HG03060 (cell line): Measurements from ENCODE around the gene TP53BP1.
"Not testable (repeated sequence)": the region's sequence is repeated elsewhere in the genome, so short reads cannot be mapped to it uniquely, and the experiment has no call there.

Experiments used
- ATAC-seq: cut with Tn5 transposase; IDR thresholded peaks from one replicate; pipeline ENCODE4 v1.9.1; 2021; ENCODE audit warnings: low read depth, moderate number of reproducible peaks; ENCODE audit not compliant: unreplicated experiment

TP53BP1 gene

DNA sequence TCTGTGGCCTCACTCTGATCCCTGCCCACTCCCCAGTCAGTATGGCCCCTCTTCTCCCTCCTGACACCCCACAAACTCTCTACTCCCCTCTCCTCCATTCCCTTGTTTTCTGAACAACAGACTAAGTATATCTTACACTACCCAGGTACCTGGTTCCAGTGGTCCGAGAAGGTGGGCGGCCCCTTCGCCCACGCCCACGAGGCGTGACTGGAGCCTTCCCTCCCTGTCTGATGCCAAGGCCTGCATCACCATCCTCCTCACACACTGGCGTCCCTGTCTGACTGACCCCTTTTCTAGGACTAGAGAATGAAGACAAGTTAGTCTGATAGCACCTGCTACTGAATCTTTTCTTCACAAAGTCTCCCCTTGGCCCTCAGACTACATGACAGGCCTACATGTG, 72.1 kb downstream of the TP53BP1 start:
- ATAC-seq = no peak

- ATAC-seq = no peak
Observed at GRCh38 chr15:43420435-43420834, 72.5 kb downstream of the TP53BP1 start.

DNA sequence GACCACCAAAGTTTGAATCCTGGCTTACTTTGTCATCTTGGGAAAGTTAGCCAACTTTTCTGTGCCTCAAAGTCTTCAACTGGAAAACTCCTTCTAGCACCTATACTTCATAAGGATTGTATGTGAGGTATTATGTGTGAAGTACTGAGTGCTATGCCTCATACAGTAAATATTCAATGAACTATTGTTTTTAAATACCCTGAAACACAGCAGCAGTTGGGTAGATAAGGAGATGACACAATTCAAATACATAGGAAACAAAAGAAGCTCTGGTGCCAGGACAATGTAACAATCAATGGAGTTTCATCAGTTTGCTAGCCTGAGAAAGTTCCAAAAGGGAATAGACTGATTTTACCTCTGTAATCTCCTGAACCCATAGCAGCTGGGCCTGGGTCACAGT, 78.8 kb downstream of the TP53BP1 start:
- no peak for ATAC-seq

- ATAC-seq = no peak
Observed at GRCh38 chr15:43412096-43412495, 80.9 kb downstream of the TP53BP1 start.

GRCh38 chr15:43410572-43411214, 82.3 kb downstream of the TP53BP1 start:
- ATAC-seq = no peak

DNA sequence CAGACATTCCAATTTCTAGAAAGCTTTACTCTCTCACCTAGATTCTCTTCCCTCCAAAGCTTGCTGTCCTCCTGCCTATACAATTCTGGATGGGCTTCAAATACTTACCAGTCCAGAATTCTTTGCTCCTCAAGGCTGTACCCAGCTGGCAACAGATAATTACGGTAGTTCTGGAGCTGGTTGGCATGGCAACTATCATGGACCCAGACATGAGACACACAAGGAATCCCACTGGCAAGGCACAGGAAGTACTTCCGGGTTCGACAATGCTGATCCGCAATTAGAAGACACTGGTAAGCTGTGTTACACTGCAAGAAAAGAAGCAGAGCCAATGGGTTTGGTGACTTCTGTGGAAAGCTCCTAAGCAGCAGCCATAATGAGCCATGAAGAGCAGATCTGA, 84.2 kb downstream of the TP53BP1 start:
- ATAC-seq = no peak

- no peak for ATAC-seq
Observed at GRCh38 chr15:43406808-43407207, 86.1 kb downstream of the TP53BP1 start.

- ATAC-seq = no peak
Observed at GRCh38 chr15:43406189-43406588, 86.8 kb downstream of the TP53BP1 start.

DNA sequence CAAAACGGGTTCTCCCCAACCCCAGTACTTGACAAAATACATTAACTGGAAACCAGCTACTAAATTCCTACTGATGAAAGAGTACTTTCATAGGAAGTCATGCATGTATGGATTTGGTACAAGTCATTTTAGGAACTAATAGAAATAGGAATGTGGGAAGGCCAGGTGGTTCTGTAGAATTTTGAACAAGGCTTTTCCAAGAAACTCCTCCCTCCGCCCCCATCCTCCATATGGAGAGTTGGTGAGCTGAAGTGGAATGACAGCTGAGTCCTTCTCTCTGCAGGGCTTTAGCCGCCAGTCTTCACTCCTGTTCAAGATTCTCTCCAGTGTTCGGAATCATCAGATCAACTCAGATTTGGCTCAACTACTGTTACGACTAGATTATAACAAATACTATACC, 88.8 kb downstream of the TP53BP1 start:
- no peak for ATAC-seq

GRCh38 chr15:43403616-43404015, 89.3 kb downstream of the TP53BP1 start:
- ATAC-seq = no peak

DNA sequence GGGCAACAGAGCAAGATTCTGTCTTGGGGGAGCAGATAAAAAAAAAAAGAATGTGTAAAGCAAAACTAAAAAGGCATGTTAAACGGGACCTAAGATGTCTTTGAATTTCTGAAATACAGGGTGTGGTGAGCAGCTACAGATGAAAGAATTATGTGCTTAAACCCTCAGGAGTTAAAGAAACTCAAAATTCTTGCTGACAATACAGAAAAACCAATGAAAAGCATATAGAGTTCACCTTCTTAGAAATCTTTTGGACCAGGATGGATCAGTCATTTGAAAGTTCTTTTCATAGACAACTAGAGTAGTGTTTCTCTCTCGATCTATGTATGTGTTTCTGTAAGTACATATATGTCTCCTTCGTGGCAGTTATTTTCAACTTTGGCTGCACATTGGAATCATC, 90.7 kb downstream of the TP53BP1 start:
- no peak for ATAC-seq

- ATAC-seq = not testable (repeated sequence)
Observed at GRCh38 chr15:43393592-43393991, 99.4 kb downstream of the TP53BP1 start.

GRCh38 chr15:43390723-43391122, 102.2 kb downstream of the TP53BP1 start:
- no peak for ATAC-seq

DNA sequence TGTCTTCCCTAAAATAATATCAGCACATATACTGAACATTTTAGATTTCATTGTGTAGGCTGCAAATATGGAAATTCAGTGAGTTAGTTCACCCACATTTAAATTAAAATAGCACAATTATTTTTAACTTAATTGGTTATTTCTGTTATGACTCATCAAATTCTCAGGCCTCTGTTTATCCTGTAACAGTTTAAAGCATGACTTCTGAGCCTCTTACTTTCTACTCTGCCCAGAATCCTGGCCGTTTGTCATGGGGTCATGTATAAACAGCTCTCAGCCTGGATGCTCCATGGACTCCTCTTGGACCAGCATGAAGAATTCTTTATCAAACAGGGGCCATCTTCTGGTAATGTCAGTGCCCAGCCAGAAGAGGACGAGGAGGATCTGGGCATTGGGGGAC, 109.9 kb downstream of the TP53BP1 start:
- no peak for ATAC-seq

DNA sequence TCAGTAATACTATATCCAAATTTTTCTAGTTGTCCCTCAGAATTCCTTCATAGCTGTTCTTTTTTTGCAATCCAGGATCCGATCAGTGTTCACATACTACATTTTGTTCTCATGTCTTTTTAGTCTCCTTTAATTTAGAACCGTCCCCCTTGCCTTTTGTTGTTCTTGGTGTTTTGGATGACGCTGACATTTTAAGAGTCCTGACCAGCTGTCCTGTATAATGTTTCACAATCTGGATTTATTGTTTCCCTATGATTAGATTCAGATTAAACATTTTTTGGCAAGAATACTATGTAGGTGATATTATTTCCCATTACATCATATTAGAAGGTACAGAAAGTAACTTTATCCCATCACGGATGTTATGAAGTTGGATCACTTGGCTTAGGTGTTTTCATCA, 110.6 kb downstream of the TP53BP1 start:
- ATAC-seq = no peak

- ATAC-seq = no peak
Observed at GRCh38 chr15:43378601-43379000, 114.4 kb downstream of the TP53BP1 start.

DNA sequence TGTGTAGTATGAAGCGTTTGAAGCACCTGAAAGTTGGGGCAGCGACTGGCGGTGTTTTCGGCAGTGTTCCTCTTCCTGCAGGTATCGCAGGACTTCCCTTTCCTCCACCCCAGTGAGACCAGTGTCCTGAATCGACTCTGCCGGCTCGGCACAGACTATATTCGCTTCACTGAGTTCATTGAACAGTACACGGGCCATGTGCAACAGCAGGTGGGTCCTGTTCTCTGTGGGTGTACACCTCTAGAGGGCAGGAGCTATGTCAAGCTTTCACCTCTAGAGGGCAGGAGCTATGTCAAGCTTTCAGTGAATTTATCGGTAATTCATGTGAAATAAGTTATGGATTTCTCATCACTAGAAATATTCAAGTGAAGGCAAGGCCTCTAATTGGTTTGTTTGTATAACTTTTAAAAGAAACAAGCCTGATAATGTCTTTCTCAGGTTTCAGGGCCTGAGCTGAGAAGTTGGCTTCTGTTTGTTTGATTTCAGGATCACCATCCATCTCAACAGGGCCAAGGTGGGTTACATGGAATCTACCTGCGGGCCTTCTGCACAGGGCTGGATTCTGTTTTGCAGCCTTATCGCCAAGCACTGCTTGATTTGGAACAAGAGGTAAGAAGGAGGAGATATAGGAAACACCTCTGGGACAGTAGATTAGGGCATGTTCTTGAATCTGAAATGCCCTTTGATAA, 116.8 kb downstream of the TP53BP1 start:
- ATAC-seq = no peak

DNA sequence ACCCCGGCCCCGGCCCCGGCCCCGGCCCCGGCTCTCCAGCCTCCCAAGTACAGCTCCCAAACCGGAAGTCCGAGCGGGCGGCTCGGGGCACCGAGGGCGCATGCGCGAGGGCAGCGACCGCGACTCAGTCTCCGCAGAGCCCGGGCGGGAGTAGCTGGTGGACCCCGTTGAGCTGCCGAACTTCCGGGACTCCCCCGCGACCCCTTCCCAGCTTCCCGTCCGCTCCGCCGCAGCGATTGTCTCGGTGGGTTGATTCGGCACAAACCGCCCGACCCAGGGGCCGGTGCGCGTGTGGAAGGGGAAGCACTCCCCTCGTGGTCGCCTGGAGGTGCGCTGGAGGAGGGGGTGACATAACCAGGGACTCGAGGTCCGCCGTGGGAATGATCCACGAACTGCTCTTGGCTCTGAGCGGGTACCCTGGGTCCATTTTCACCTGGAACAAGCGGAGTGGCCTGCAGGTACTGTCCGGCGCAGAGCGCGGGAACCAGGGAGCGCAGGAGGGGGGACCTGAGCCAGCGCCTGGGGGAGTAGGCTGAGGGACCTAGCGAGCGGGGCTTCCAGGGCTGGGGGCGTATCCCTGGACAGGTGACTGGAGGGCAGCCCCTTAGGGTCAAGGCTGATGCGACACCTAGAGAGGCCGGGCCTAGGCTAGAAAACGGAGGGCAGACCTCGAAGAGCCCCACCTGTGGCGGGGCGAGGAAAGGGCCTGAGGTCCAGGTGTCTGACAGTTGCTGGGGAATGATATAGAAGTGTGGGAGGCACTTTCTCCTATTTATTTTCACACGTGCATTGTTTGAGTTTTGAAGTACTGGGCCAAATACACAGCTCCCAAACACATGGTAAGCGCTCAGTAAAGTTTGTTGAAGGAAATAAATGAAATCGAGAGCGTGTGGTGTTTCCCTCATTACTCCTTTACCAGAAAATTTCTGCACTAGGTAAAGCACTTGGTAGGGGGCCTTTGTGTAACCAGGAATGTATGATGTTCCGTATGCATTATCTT, 121.7 kb downstream of the TP53BP1 start, which contains the start of the genes TUBGCP4 and ZSCAN29:
TUBGCP4 (plus strand) TSS at position 127 of the 1,000 bp plus-strand sequence; CDS start at position 381, 254 bp downstream.
ZSCAN29 (minus strand) TSS at position 69 of the 1,000 bp plus-strand sequence. CDS start 1,130 bp downstream, outside the sequence.
- peak; percentile 42 for ATAC-seq

GRCh38 chr15:43370310-43370974, 122.5 kb downstream of the TP53BP1 start:
- ATAC-seq = no peak

GRCh38 chr15:43361313-43361903, 131.5 kb downstream of the TP53BP1 start:
- no peak for ATAC-seq
